ENCODE data around the gene AHSG.

- TF ChIP-seq POLR2AphosphoS5 (IDR thresholded peaks at IDR 0.05) = no peak
- TF ChIP-seq CTCF (IDR thresholded peaks at IDR 0.05) = no peak
These were observed 11.7 kb downstream of the AHSG start for GRCh38 chr3:186624598-186624997.

Data from prostate gland (tissue), 2 donors.